ENCODE measurements around the gene OSGEPL1.

GRCh38 chr2:189783451-189783926 lies 20.9 kb upstream of the OSGEPL1 start:
- TF ChIP-seq CTCF (conservative IDR thresholded peaks at IDR 0.05; ENCODE audit: low read depth, low read length) (no peak), EZH2phosphoT487 (IDR thresholded peaks at IDR 0.05; ENCODE audit: borderline replicate concordance, low read length) (no peak)

Data from PC-3 (cell line).